ENCODE data around the gene CHTF18. TPM values are rescaled to one million over a fixed set of nuclear protein-coding genes. Genes with fewer than 3 reads are reported as not detected.

CHTF18 gene
- total and polyA plus RNA-seq, 10 of the 15 experiments (the other 5 are each of a cell fraction or from before 2014, with no cell fraction given) = 1.6 to 87.8 (median 19.4) TPM

DNA sequence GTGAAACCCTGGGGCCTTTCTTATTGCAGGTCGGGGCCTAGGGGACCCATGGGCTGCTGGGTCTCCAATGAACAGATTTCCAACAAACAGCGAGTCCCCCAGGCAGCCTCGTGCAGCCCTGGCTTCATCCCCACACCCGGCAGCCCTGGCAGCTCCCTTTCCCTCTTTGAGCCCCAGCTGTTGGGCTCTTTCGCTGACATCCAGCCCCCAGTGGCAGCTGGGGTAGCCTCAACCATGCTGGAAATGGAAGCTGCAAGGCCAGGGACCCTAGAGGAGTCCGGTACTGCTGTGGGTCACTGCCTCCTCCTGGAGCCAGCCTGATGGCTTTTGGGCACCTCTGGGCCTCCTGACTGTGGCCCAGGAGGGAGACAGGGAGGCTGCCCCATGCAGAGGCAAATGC, 6.2 kb upstream of the CHTF18 start (continued):
- no peak for TF ChIP-seq FOS (IDR thresholded peaks at IDR 0.05; ENCODE audit: borderline replicate concordance, extremely low read depth, insufficient read length)
- no peak for TF ChIP-seq IKZF2 (IDR thresholded peaks at IDR 0.05)
- TF ChIP-seq, protein P1, sequence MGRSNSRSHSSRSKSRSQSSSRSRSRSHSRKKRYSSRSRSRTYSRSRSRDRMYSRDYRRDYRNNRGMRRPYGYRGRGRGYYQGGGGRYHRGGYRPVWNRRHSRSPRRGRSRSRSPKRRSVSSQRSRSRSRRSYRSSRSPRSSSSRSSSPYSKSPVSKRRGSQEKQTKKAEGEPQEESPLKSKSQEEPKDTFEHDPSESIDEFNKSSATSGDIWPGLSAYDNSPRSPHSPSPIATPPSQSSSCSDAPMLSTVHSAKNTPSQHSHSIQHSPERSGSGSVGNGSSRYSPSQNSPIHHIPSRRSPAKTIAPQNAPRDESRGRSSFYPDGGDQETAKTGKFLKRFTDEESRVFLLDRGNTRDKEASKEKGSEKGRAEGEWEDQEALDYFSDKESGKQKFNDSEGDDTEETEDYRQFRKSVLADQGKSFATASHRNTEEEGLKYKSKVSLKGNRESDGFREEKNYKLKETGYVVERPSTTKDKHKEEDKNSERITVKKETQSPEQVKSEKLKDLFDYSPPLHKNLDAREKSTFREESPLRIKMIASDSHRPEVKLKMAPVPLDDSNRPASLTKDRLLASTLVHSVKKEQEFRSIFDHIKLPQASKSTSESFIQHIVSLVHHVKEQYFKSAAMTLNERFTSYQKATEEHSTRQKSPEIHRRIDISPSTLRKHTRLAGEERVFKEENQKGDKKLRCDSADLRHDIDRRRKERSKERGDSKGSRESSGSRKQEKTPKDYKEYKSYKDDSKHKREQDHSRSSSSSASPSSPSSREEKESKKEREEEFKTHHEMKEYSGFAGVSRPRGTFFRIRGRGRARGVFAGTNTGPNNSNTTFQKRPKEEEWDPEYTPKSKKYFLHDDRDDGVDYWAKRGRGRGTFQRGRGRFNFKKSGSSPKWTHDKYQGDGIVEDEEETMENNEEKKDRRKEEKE (IDR thresholded peaks at IDR 0.05) = no peak
- TF ChIP-seq ATF7 (IDR thresholded peaks at IDR 0.05; ENCODE audit: low read depth) = no peak
- TF ChIP-seq HDAC6 (IDR thresholded peaks at IDR 0.05; ENCODE audit: unreplicated experiment) = no peak
- no peak for TF ChIP-seq ZBTB40 (IDR thresholded peaks at IDR 0.05; ENCODE audit: borderline replicate concordance)
- TF ChIP-seq RUNX3 (IDR thresholded peaks at IDR 0.05; ENCODE audit: low read length) = no peak

All from GM12878 (cell line).